ENCODE data around the gene GABPB1. TPM values are rescaled to one million over a fixed set of nuclear protein-coding genes. Genes with fewer than 3 reads are reported as not detected.
"Not testable (repeated sequence)": the region's sequence is repeated elsewhere in the genome, so short reads cannot be mapped to it uniquely, and the experiment has no call there.

The GABPB1 gene
- total and polyA plus RNA-seq, 3 donors from 2014 or later = 21.5 to 45.9 (median 35.4) TPM

GRCh38 chr15:50380089-50380488 is 25.1 kb upstream of the GABPB1 start:
- Histone ChIP-seq H3K4me1 (no peaks in the 10 kb centered on the region), H3K36me3 (ENCODE audit: low read depth, missing control alignments) (no peaks in the 10 kb centered on the region), H3K9me3 (no peaks in the 10 kb centered on the region), H3K4me3 (no peak overlapping the region), H3K27ac (no peak overlapping the region), H3K27me3 (no peaks in the 10 kb centered on the region)
- intact Hi-C loops (cut with DNase I; ENCODE audit: low total_unique reads) = no loop called here
- TF ChIP-seq CTCF (IDR thresholded peaks at IDR 0.05) (no peak), POLR2A (IDR thresholded peaks at IDR 0.05) (no peak)
- DNase-seq = no peak
- WGBS, 2 donors = 39 to 46% methylated on average over 1 of the region's 1 CpG

- 92 to 94% methylated on average over 7 of the region's 7 CpGs for WGBS, 2 donors
- H3K9me3 ChIP-seq; DNase-seq; H3K27ac ChIP-seq; intact Hi-C loops (cut with DNase I; ENCODE audit: low total_unique reads); H3K4me1 ChIP-seq; H3K36me3 ChIP-seq (ENCODE audit: low read depth, missing control alignments); H3K4me3 ChIP-seq; H3K27me3 ChIP-seq: not testable (repeated sequence)
Measured at GRCh38 chr15:50379413-50379812, 24.4 kb upstream of the GABPB1 start.

- intact Hi-C loops (cut with DNase I; ENCODE audit: low total_unique reads) = no loop called here
- TF ChIP-seq CTCF (IDR thresholded peaks at IDR 0.05) (no peak), POLR2A (IDR thresholded peaks at IDR 0.05) (no peak)
- WGBS, 2 donors = 83 to 90% methylated on average over 1 of the region's 1 CpG
- Histone ChIP-seq H3K27me3 (no peaks in the 10 kb centered on the region), H3K4me1 (no peaks in the 10 kb centered on the region), H3K9me3 (no peaks in the 10 kb centered on the region), H3K4me3 (no peak overlapping the region), H3K27ac (no peak overlapping the region), H3K36me3 (ENCODE audit: low read depth, missing control alignments) (no peaks in the 10 kb centered on the region)
- DNase-seq = no peak
Measured at GRCh38 chr15:50378776-50379175, 23.8 kb upstream of the GABPB1 start.

GRCh38 chr15:50377867-50378751 is 23.1 kb upstream of the GABPB1 start:
- no peaks in the 10 kb centered on the region for H3K4me1 ChIP-seq
- WGBS, 2 donors = 52 to 54% methylated on average over 3 of the region's 3 CpGs
- intact Hi-C loops (cut with DNase I; ENCODE audit: low total_unique reads) = no loop called here
- DNase-seq = no peak
- H3K27ac ChIP-seq = no peak overlapping the region
- no peaks in the 10 kb centered on the region for H3K9me3 ChIP-seq
- no peaks in the 10 kb centered on the region for H3K36me3 ChIP-seq (ENCODE audit: low read depth, missing control alignments)
- no peaks in the 10 kb centered on the region for H3K27me3 ChIP-seq
- no peak overlapping the region for H3K4me3 ChIP-seq
- TF ChIP-seq POLR2A (IDR thresholded peaks at IDR 0.05) (no peak), CTCF (IDR thresholded peaks at IDR 0.05) (no peak)

GRCh38 chr15:50369564-50369963 is 14.6 kb upstream of the GABPB1 start:
- not testable (repeated sequence) for H3K4me1 ChIP-seq

GRCh38 chr15:50365971-50366370 is 11.0 kb upstream of the GABPB1 start:
- no peak overlapping the region for H3K27ac ChIP-seq
- intact Hi-C loops (cut with DNase I; ENCODE audit: low total_unique reads) = no loop called here
- no peaks in the 10 kb centered on the region for H3K36me3 ChIP-seq (ENCODE audit: low read depth, missing control alignments)

More at GRCh38 chr15:50369564-50369963, 14.6 kb upstream of the GABPB1 start:
- H3K36me3 ChIP-seq (ENCODE audit: low read depth, missing control alignments); H3K4me3 ChIP-seq; intact Hi-C loops (cut with DNase I; ENCODE audit: low total_unique reads); H3K9me3 ChIP-seq; H3K27me3 ChIP-seq; DNase-seq; H3K27ac ChIP-seq: not testable (repeated sequence)
- 93 to 95% methylated on average over 8 of the region's 8 CpGs for WGBS, 2 donors

More at GRCh38 chr15:50365971-50366370, 11.0 kb upstream of the GABPB1 start:
- no peak for DNase-seq
- Histone ChIP-seq H3K27me3 (no peaks in the 10 kb centered on the region), H3K9me3 (no peaks in the 10 kb centered on the region), H3K4me3 (no peak overlapping the region), H3K4me1 (no peaks in the 10 kb centered on the region)
- TF ChIP-seq CTCF (IDR thresholded peaks at IDR 0.05) (no peak), POLR2A (IDR thresholded peaks at IDR 0.05) (no peak)

Data from testis (tissue), 3 donors.